Right renal pelvis (tissue), 4 donors: ENCODE results near the gene C10orf105. TPM values are rescaled to one million over a fixed set of nuclear protein-coding genes. Genes with fewer than 3 reads are reported as not detected.

Source experiments
- DNase-seq, 4 donors: peaks; one replicate each; pipeline ENCODE4 v3.0.0-alpha.2; 2013; ENCODE audit warnings: low read depth in 4 of 4, low spot score in 3 of 4, missing footprints in 1 of 4
- polyA plus RNA-seq, 4 donors: library from polyadenylated mRNA; unstranded; fragments of 120-200 nt; gene quantifications; one replicate each; pipeline ENCODE4 v1.2.1, GENCODE V29; 2013; ENCODE audit not compliant: insufficient read length in 4 of 4

Gene C10orf105
- polyA plus RNA-seq, 4 donors = 0.09 to 0.16 (median 0.15) TPM

DNA sequence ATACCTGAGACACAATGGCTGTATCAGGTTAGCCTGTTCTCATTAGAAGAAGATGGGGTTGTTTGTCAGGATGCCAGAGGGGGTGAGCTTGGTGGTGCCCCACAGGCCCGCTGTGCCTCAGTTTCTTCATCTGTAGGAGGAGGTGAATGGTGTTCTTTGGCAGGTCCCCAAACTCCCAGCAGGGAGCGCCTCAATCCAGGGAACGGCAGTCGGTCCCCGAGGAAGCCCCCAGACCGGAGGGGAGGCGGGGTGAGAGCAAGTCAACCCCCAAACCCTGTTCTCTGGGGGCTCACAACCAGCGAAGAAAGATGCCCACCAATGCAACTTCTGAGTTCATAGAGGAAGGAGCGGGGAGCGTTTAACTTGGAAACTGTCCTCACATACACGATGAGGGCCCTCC is 16.0 kb downstream of the C10orf105 start:
- DNase-seq = no peak

DNA sequence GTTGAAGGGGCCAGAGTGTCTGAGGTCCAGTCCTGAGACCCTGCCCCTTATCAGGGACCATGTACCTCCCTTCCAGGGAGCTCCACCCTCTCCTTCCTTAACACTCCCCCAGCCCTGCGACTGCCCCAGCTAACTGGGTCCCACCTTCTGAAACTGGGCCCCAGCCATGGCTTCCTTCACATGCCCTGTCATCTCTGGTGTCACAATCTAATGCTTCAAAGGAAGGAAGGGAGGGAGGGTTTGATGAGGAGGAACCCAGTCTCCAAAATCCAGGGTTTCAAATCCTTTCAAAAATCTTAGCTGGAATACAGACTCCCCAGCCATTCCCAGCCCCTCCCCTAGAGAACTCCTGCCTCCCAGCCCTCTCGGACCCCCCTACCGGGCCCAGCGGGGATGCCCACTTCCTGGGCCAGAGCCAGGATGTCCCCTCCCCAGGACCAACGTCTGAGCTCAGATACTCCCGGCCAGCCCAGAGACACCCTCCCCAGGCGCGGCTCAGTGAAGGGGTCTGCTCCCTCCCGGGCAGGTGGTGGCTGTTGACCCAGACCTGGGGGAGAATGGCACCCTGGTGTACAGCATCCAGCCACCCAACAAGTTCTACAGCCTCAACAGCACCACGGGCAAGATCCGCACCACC is 18.0 kb downstream of the C10orf105 start:
- no peak for DNase-seq

DNA sequence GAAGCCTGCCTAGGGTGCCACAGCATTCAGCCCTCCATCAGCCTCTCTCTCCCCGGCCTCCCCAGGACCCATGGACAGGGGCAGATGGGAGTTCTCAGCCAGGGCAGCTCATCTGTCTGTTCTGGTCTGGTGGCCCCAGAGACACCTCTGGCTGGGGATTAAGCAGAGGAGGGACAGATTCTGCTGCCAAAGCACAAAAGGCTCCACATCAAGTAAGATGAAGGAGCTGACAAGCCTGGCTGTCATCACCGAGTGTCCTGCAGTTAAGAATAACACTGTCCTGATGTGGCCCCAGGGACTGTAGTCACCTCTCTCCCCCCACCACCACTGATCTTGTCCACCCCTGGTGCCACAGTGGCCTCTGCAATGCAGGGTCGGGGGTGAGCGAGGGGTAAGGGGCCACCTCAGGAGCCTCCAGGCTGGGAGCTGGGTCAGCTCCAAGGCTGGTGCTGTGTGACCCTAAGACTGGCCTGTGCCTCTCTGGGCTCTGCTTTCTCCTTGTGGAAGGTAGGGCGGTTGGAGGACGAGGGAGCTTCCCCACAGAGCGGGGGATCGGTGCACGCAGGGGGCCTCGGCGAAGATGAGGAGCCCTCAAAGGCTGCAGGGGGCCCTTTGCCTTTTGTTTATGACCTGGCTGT is 18.7 kb downstream of the C10orf105 start:
- DNase-seq = no peak

DNA sequence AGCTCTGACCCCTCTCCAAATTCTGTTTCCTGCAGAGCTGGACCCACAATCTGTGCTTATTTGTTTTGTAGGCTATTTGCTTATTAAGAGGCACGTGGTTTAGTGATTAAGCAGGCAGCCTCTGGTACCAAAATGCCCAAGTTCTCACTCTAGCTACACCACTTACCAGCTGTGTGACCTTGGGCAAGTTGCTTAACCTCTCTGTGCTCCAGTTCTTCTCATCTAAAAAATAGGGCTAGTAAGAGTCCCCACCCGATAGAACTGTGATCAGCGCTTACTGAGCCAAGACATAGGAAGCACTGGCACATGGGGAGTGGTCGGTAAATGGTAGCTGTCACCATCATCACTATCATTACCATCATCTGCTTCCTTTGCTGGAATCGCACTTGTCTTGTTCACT is 20.8 kb downstream of the C10orf105 start:
- no peak for DNase-seq

DNA sequence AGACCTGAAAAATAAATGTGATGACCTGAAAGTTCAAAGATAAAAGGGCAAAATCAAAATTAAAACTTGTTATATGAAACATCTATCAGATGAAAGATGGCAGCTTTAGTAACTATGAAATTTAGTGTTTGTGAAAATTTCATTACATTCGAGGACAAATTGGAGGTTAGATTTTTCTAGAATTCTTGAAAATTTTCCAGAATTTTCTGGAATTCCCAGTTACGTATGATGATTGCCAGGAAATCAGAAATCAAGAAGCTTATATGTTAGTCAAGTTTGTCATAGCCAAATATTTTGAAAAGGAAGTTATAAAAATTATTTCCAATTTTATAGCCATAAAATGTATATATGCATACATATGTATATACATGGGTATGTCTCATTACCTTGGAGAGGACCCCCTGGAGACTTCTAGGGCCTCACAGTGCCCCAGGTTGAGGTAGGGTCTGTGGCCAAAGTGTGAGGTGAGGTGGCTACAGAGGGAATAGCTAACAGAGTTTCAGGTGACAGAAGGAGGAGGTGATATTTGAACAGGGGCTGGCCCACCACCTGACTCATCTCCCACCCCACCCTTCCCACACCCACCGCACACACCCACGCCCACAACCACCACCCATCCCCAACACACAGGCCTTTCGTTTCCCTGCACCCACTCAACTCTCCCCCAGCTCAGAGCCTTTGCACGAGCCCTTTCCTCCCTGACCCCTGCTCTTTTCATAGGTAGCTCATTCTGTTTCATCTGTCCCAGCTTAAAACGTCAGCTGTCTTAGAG is 21.5 kb downstream of the C10orf105 start:
- DNase-seq = no peak

GRCh38 chr10:71696628-71697326 is 22.8 kb downstream of the C10orf105 start:
- DNase-seq = no peak

- no peak for DNase-seq
These were observed 23.8 kb downstream of the C10orf105 start for GRCh38 chr10:71695502-71696476.

GRCh38 chr10:71694567-71694968 is 25.0 kb downstream of the C10orf105 start:
- no peak for DNase-seq

- DNase-seq = no peak
These were observed 25.5 kb downstream of the C10orf105 start for GRCh38 chr10:71694039-71694501.

DNA sequence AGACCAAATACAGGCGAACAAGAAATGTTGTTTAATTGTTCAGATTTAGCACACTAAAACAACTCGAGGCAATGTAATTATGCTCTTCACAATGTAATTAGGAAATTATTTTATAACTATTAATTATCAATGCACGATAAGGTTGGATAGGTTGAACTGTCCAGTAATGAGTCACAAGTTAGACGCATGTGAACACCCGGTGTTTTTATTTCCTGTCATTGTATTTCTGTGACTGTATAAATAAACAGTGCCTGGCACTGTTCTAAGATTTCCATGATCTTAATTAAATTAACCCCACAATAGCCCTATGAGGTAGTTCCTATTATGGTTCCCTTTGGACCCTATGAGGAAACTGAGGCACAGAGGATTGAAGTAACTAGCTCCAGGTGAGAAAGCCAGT is 26.2 kb downstream of the C10orf105 start:
- DNase-seq = no peak

GRCh38 chr10:71692598-71693306 is 26.8 kb downstream of the C10orf105 start:
- DNase-seq = no peak

DNA sequence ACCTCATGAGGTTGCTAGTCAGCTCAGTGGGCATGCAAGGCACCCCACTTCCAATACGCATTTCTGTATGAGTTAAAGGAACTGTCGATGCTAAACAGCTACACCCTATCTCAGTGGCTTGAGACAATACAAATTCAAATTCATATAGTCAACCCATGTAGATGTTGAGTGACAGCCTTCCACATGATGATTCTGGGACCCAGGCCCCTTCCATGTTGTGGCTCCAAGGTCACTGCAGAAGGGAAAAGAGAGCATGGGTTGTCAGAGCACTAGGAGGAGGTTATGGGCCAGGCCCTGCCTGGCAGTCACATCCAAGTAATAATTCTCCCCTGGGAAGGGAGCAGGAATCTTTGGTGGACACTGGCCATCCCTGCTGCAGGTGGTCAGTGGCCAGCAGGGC is 28.2 kb downstream of the C10orf105 start:
- no peak for DNase-seq

DNA sequence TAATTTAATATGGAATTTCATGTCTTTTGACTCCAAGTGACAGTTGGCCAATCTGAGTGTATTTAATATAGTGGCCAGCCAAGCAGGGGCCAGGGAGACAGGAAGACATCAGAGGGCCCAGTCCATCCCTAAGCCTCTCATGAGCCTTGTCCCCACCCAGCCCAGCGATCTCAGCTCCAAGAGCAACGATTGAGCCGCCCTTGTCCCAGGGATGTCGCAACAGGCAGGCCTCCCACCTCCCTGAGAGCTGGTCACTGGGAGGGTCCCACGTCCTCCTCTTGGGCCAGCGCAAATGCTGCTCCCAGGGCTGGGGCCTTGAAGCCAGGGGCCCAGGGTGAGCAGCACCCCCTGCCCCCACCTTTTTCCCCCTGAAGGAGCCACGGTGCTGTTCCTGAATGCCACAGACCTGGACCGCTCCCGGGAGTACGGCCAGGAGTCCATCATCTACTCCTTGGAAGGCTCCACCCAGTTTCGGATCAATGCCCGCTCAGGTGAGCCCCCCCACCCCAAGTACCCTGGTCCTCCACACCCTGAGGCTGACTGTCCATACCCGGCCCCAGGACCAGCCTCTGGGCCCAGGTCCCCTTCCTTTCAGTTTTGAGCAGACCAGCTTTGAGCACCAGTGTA is 29.4 kb downstream of the C10orf105 start:
- no peak for DNase-seq

GRCh38 chr10:71688256-71688655 is 31.3 kb downstream of the C10orf105 start:
- DNase-seq = no peak

DNA sequence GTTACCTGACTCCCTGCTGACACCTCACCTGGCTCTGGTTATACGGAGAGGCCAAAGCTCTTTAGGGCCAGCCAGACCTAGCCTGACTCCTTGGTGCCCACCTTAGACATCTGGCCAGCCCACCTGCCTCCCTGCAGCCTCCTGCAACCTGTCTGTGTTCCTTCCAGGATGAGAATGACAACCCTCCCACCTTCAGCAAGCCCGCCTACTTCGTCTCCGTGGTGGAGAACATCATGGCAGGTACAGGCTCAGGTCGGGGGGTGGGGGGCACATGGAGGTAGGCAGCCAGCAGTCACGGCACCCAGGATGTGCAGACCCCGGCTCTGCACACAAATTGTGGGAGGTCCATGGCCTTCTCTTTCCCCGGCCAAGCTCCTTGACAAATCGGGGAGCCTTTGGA is 32.1 kb downstream of the C10orf105 start:
- DNase-seq = no peak

- no peak for DNase-seq
These were observed 32.5 kb downstream of the C10orf105 start for GRCh38 chr10:71687077-71687476.

GRCh38 chr10:71685554-71686232 is 33.9 kb downstream of the C10orf105 start:
- no peak for DNase-seq
